Measurements from ENCODE around the gene FTO.

DNA sequence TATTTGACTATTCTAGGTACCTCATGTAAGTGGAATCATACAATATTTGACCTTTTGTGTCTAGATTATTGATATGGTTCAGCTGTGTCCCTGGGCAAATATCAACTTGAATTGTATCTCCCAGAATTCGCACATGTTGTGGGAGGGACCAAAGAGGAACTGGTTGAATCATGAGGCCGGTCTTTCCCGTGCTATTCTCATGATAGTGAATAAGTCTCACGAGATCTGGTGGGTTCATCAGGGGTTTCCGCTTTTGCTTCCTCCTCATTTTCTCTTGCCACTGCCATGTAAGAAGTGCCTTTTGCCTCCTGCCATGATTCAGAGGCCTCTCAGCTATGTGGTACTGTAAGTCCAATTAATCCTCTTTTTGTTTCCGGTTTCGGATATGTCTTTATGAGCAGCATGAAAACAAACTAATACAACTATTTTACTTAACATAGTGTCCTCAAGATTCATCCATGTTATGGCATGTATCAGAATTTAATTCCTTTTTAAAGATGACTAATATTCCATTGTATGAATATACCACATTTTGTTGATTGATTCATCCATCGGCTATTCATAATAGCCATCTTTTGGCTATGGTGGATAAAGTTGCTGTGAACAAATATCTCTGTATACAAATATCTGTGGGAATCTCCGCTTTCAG, 129.1 kb downstream of the FTO start:
- TF ChIP-seq, protein P1, sequence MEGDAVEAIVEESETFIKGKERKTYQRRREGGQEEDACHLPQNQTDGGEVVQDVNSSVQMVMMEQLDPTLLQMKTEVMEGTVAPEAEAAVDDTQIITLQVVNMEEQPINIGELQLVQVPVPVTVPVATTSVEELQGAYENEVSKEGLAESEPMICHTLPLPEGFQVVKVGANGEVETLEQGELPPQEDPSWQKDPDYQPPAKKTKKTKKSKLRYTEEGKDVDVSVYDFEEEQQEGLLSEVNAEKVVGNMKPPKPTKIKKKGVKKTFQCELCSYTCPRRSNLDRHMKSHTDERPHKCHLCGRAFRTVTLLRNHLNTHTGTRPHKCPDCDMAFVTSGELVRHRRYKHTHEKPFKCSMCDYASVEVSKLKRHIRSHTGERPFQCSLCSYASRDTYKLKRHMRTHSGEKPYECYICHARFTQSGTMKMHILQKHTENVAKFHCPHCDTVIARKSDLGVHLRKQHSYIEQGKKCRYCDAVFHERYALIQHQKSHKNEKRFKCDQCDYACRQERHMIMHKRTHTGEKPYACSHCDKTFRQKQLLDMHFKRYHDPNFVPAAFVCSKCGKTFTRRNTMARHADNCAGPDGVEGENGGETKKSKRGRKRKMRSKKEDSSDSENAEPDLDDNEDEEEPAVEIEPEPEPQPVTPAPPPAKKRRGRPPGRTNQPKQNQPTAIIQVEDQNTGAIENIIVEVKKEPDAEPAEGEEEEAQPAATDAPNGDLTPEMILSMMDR (IDR thresholded peaks at IDR 0.05; ENCODE audit: poor library complexity): no peak
- no peak for TF ChIP-seq EZH2 (IDR thresholded peaks at IDR 0.05; ENCODE audit: borderline replicate concordance)
- no peak for TF ChIP-seq EZH2phosphoT487 (IDR thresholded peaks at IDR 0.05; ENCODE audit: low read depth, severe bottlenecking, unreplicated experiment)

Data from hepatocyte (in vitro differentiated cells).